ENCODE data around the gene CADPS.

DNA sequence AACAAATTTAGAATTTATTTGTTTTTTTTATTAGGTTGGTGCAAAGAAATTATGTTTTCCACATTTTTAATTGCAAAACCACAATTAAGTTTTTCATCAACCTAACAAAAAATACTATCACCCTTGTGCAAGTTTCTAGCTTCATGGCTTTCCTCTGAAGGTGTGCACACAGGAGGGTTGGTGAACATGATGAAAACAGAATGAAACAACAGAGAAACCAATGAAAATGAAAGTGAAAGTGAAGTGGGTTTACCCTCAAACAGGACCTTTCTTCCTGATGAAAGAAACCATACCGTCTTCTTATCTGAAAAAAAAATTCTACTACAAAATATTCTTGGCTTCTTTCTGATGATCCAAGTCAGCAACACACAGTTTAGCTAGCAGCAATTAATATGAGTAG lies 429.9 kb downstream of the CADPS start:
- TF ChIP-seq, protein P1, sequence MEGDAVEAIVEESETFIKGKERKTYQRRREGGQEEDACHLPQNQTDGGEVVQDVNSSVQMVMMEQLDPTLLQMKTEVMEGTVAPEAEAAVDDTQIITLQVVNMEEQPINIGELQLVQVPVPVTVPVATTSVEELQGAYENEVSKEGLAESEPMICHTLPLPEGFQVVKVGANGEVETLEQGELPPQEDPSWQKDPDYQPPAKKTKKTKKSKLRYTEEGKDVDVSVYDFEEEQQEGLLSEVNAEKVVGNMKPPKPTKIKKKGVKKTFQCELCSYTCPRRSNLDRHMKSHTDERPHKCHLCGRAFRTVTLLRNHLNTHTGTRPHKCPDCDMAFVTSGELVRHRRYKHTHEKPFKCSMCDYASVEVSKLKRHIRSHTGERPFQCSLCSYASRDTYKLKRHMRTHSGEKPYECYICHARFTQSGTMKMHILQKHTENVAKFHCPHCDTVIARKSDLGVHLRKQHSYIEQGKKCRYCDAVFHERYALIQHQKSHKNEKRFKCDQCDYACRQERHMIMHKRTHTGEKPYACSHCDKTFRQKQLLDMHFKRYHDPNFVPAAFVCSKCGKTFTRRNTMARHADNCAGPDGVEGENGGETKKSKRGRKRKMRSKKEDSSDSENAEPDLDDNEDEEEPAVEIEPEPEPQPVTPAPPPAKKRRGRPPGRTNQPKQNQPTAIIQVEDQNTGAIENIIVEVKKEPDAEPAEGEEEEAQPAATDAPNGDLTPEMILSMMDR (IDR thresholded peaks at IDR 0.05): no peak
- TF ChIP-seq POLR2A (IDR thresholded peaks at IDR 0.05): no peak
